WTC11 (cell line): ENCODE results near the gene TCOF1.

ENCODE experiments used
- CTCF ChIP-seq: fragments of 200-600 bp; IDR thresholded peaks from 2 replicates; pipeline ENCODE4 v1.8.0; 2022; ENCODE audit warnings: antibody characterized with exemption
- E2F4 ChIP-seq: sonication (generic); formaldehyde crosslinking; IDR thresholded peaks from 2 replicates; pipeline ENCODE4 v1.8.1; 2022; ENCODE audit warnings: low read depth, mild to moderate bottlenecking, moderate library complexity, missing genetic modification reagents, borderline replicate concordance
- ETV6 ChIP-seq: sonication (generic); formaldehyde crosslinking; IDR thresholded peaks from 2 replicates; pipeline ENCODE4 v1.8.1; 2022; ENCODE audit warnings: mild to moderate bottlenecking, missing genetic modification reagents
- NR2C2 ChIP-seq: sonication (generic); formaldehyde crosslinking; IDR thresholded peaks from 2 replicates; pipeline ENCODE4 v1.8.0; 2022; ENCODE audit warnings: mild to moderate bottlenecking, missing genetic modification reagents
- NR3C1 ChIP-seq: sonication (generic); formaldehyde crosslinking; conservative IDR thresholded peaks from 2 replicates; pipeline ENCODE4 v1.8.1; 2023; ENCODE audit warnings: low read depth, mild to moderate bottlenecking, missing genetic modification reagents
- STAT6 ChIP-seq: sonication (generic); formaldehyde crosslinking; conservative IDR thresholded peaks from 2 replicates; pipeline ENCODE4 v1.8.1; 2023; ENCODE audit warnings: mild to moderate bottlenecking, low read depth, missing genetic modification reagents, moderate library complexity
- ZMAT4 ChIP-seq: fragments of 250-450 bp; sonication (Bioruptor Pico); IDR thresholded peaks from 2 replicates; pipeline ENCODE4 v1.9.0; 2021; ENCODE audit warnings: mild to moderate bottlenecking

- TF ChIP-seq CTCF (no peak), ZMAT4 (CRISPR knock-in tag) (no peak), NR2C2 (CRISPR knock-in tag) (no peak), E2F4 (CRISPR knock-in tag) (no peak), STAT6 (no peak), NR3C1 (CRISPR knock-in tag) (no peak), ETV6 (no peak)
Measured at GRCh38 chr5:150404535-150404934, 47.0 kb downstream of the TCOF1 start.
